Measurements from ENCODE around the gene ZBTB20.

ZBTB20 gene

GRCh38 chr3:114775395-114775794 lies 371.7 kb downstream of the ZBTB20 start:
- no peak overlapping the region for H3K14ac ChIP-seq (ENCODE audit: low read length in 2 of 2)
- H2AFZ ChIP-seq (ENCODE audit: low read depth, low read length): no peak overlapping the region
- no peak overlapping the region for H4K8ac ChIP-seq (ENCODE audit: low read length)
- H3K27me3 ChIP-seq (ENCODE audit: control insufficient read depth in 1 of 2, insufficient read depth in 1 of 2, low read length in 2 of 2): no peaks in the 10 kb centered on the region
- H3K23ac ChIP-seq (ENCODE audit: low read length in 2 of 2): no peak overlapping the region
- H3K9ac ChIP-seq (ENCODE audit: low read length): no peak overlapping the region
- H2BK120ac ChIP-seq (ENCODE audit: low read depth, low read length): no peak overlapping the region
- H3K4ac ChIP-seq (ENCODE audit: low read depth in 1 of 2, low read length in 2 of 2): no peak overlapping the region
- H2AK5ac ChIP-seq (ENCODE audit: low read length, severe bottlenecking): no peak overlapping the region
- WGBS: 40% methylated on average over 1 of the region's 2 CpGs
- H3K18ac ChIP-seq (ENCODE audit: low read depth in 1 of 2, low read length in 2 of 2): no peak overlapping the region
- no peak overlapping the region for H3K4me3 ChIP-seq (ENCODE audit: insufficient read depth in 1 of 2, low read depth in 1 of 2, low read length in 2 of 2)
- no peak overlapping the region for H3K4me2 ChIP-seq (ENCODE audit: low read length, poor library complexity, severe bottlenecking)
- no peak overlapping the region for H2BK15ac ChIP-seq (ENCODE audit: low read depth, poor library complexity, severe bottlenecking)
- no peaks in the 10 kb centered on the region for H3K4me1 ChIP-seq (ENCODE audit: control insufficient read depth, insufficient read depth, low read depth, low read length)
- H3K9me3 ChIP-seq (ENCODE audit: control insufficient read depth, low read length): peaks cover 22% of the 10 kb centered on the region
- no peak overlapping the region for H2BK12ac ChIP-seq (ENCODE audit: low read length in 2 of 2)
- no peaks in the 10 kb centered on the region for H3K36me3 ChIP-seq (ENCODE audit: control insufficient read depth in 1 of 2, insufficient read depth in 2 of 2, low read depth in 1 of 2, low read length in 2 of 2)
- no peak overlapping the region for H3K27ac ChIP-seq (ENCODE audit: low read length, poor library complexity, severe bottlenecking)
- peak; percentile 37 for DNase-seq
- H2BK5ac ChIP-seq (ENCODE audit: low read depth, low read length, poor library complexity, severe bottlenecking): no peak overlapping the region
- no peaks in the 10 kb centered on the region for H3K79me1 ChIP-seq (replicated peaks; ENCODE audit: low read length, poor library complexity, severe bottlenecking)
- H4K91ac ChIP-seq (ENCODE audit: low read length): no peak overlapping the region

GRCh38 chr3:114770874-114771273 lies 376.2 kb downstream of the ZBTB20 start:
- no peak overlapping the region for H3K4ac ChIP-seq (ENCODE audit: low read depth in 1 of 2, low read length in 2 of 2)
- 100% methylated on average over 1 of the region's 2 CpGs for WGBS
- H3K14ac ChIP-seq (ENCODE audit: low read length in 2 of 2): no peak overlapping the region
- no peak overlapping the region for H2BK120ac ChIP-seq (ENCODE audit: low read depth, low read length)
- H4K8ac ChIP-seq (ENCODE audit: low read length): no peak overlapping the region
- H3K23ac ChIP-seq (ENCODE audit: low read length in 2 of 2): no peak overlapping the region
- H3K4me1 ChIP-seq (ENCODE audit: control insufficient read depth, insufficient read depth, low read depth, low read length): no peaks in the 10 kb centered on the region
- no peak overlapping the region for H2BK12ac ChIP-seq (ENCODE audit: low read length in 2 of 2)
- H3K27me3 ChIP-seq (ENCODE audit: control insufficient read depth in 1 of 2, insufficient read depth in 1 of 2, low read length in 2 of 2): no peaks in the 10 kb centered on the region
- no peak overlapping the region for H2AK5ac ChIP-seq (ENCODE audit: low read length, severe bottlenecking)
- no peak overlapping the region for H2BK5ac ChIP-seq (ENCODE audit: low read depth, low read length, poor library complexity, severe bottlenecking)
- no peak overlapping the region for H4K91ac ChIP-seq (ENCODE audit: low read length)
- peaks cover 18% of the 10 kb centered on the region for H3K9me3 ChIP-seq (ENCODE audit: control insufficient read depth, low read length)
- H3K4me2 ChIP-seq (ENCODE audit: low read length, poor library complexity, severe bottlenecking): no peak overlapping the region
- H3K9ac ChIP-seq (ENCODE audit: low read length): no peak overlapping the region
- H2BK15ac ChIP-seq (ENCODE audit: low read depth, poor library complexity, severe bottlenecking): no peak overlapping the region
- no peak overlapping the region for H3K18ac ChIP-seq (ENCODE audit: low read depth in 1 of 2, low read length in 2 of 2)
- no peaks in the 10 kb centered on the region for H3K36me3 ChIP-seq (ENCODE audit: control insufficient read depth in 1 of 2, insufficient read depth in 2 of 2, low read depth in 1 of 2, low read length in 2 of 2)
- H3K79me1 ChIP-seq (replicated peaks; ENCODE audit: low read length, poor library complexity, severe bottlenecking): no peaks in the 10 kb centered on the region
- peak; percentile 21 for DNase-seq
- H3K27ac ChIP-seq (ENCODE audit: low read length, poor library complexity, severe bottlenecking): no peak overlapping the region
- H3K4me3 ChIP-seq (ENCODE audit: insufficient read depth in 1 of 2, low read depth in 1 of 2, low read length in 2 of 2): no peak overlapping the region
- H2AFZ ChIP-seq (ENCODE audit: low read depth, low read length): no peak overlapping the region

GRCh38 chr3:114764056-114764492 lies 383.0 kb downstream of the ZBTB20 start:
- Histone ChIP-seq H3K18ac (ENCODE audit: low read depth in 1 of 2, low read length in 2 of 2) (no peak overlapping the region), H3K79me1 (replicated peaks; ENCODE audit: low read length, poor library complexity, severe bottlenecking) (no peaks in the 10 kb centered on the region), H2AK5ac (ENCODE audit: low read length, severe bottlenecking) (no peak overlapping the region), H3K9ac (ENCODE audit: low read length) (peak overlapping the region; percentile 28), H3K27ac (ENCODE audit: low read length, poor library complexity, severe bottlenecking) (no peak overlapping the region), H2BK120ac (ENCODE audit: low read depth, low read length) (no peak overlapping the region), H3K4me3 (ENCODE audit: insufficient read depth in 1 of 2, low read depth in 1 of 2, low read length in 2 of 2) (no peak overlapping the region), H2BK12ac (ENCODE audit: low read length in 2 of 2) (no peak overlapping the region), H3K27me3 (ENCODE audit: control insufficient read depth in 1 of 2, insufficient read depth in 1 of 2, low read length in 2 of 2) (no peaks in the 10 kb centered on the region), H3K14ac (ENCODE audit: low read length in 2 of 2) (no peak overlapping the region), H2BK15ac (ENCODE audit: low read depth, poor library complexity, severe bottlenecking) (no peak overlapping the region), H3K36me3 (ENCODE audit: control insufficient read depth in 1 of 2, insufficient read depth in 2 of 2, low read depth in 1 of 2, low read length in 2 of 2) (no peaks in the 10 kb centered on the region), H4K8ac (ENCODE audit: low read length) (no peak overlapping the region), H2AFZ (ENCODE audit: low read depth, low read length) (no peak overlapping the region), H3K4ac (ENCODE audit: low read depth in 1 of 2, low read length in 2 of 2) (no peak overlapping the region), H3K23ac (ENCODE audit: low read length in 2 of 2) (peak overlapping the region in 1 of 2 experiments; percentile 15), H3K4me1 (ENCODE audit: control insufficient read depth, insufficient read depth, low read depth, low read length) (peaks cover 2% of the 10 kb centered on the region), H3K9me3 (ENCODE audit: control insufficient read depth, low read length) (no peaks in the 10 kb centered on the region), H2BK5ac (ENCODE audit: low read depth, low read length, poor library complexity, severe bottlenecking) (no peak overlapping the region), H4K91ac (ENCODE audit: low read length) (no peak overlapping the region), H3K4me2 (ENCODE audit: low read length, poor library complexity, severe bottlenecking) (no peak overlapping the region)
- 57% methylated on average over 3 of the region's 4 CpGs for WGBS
- DNase-seq: no peak

- peaks cover 2% of the 10 kb centered on the region for H3K4me1 ChIP-seq (ENCODE audit: control insufficient read depth, insufficient read depth, low read depth, low read length)
- no peak overlapping the region for H2BK12ac ChIP-seq (ENCODE audit: low read length in 2 of 2)
- H3K79me1 ChIP-seq (replicated peaks; ENCODE audit: low read length, poor library complexity, severe bottlenecking): no peaks in the 10 kb centered on the region
- H2BK15ac ChIP-seq (ENCODE audit: low read depth, poor library complexity, severe bottlenecking): no peak overlapping the region
- no peaks in the 10 kb centered on the region for H3K9me3 ChIP-seq (ENCODE audit: control insufficient read depth, low read length)
- H3K23ac ChIP-seq (ENCODE audit: low read length in 2 of 2): no peak overlapping the region
- H2BK5ac ChIP-seq (ENCODE audit: low read depth, low read length, poor library complexity, severe bottlenecking): no peak overlapping the region
- no peak overlapping the region for H3K14ac ChIP-seq (ENCODE audit: low read length in 2 of 2)
- H3K27ac ChIP-seq (ENCODE audit: low read length, poor library complexity, severe bottlenecking): no peak overlapping the region
- H3K27me3 ChIP-seq (ENCODE audit: control insufficient read depth in 1 of 2, insufficient read depth in 1 of 2, low read length in 2 of 2): no peaks in the 10 kb centered on the region
- H3K4me2 ChIP-seq (ENCODE audit: low read length, poor library complexity, severe bottlenecking): no peak overlapping the region
- H2AK5ac ChIP-seq (ENCODE audit: low read length, severe bottlenecking): no peak overlapping the region
- DNase-seq: no peak
- H3K18ac ChIP-seq (ENCODE audit: low read depth in 1 of 2, low read length in 2 of 2): no peak overlapping the region
- H3K4me3 ChIP-seq (ENCODE audit: insufficient read depth in 1 of 2, low read depth in 1 of 2, low read length in 2 of 2): no peak overlapping the region
- no peaks in the 10 kb centered on the region for H3K36me3 ChIP-seq (ENCODE audit: control insufficient read depth in 1 of 2, insufficient read depth in 2 of 2, low read depth in 1 of 2, low read length in 2 of 2)
- 92% methylated on average over 1 of the region's 1 CpG for WGBS
- H2AFZ ChIP-seq (ENCODE audit: low read depth, low read length): no peak overlapping the region
- H3K4ac ChIP-seq (ENCODE audit: low read depth in 1 of 2, low read length in 2 of 2): no peak overlapping the region
- H2BK120ac ChIP-seq (ENCODE audit: low read depth, low read length): no peak overlapping the region
- no peak overlapping the region for H4K8ac ChIP-seq (ENCODE audit: low read length)
- no peak overlapping the region for H4K91ac ChIP-seq (ENCODE audit: low read length)
- no peak overlapping the region for H3K9ac ChIP-seq (ENCODE audit: low read length)
Measured at GRCh38 chr3:114762144-114762543, 384.9 kb downstream of the ZBTB20 start.
